Sigmoid colon (tissue), 7 donors: ENCODE results near the gene CHCHD10. TPM values are rescaled to one million over a fixed set of nuclear protein-coding genes. Genes with fewer than 3 reads are reported as not detected.

Experiments
- DNase-seq: peaks from one replicate; pipeline ENCODE4 v3.0.0-alpha.2; 2019
- H3K27ac ChIP-seq, 4 donors: fragments of 200-600 bp; sonication (generic); one replicate each; pipeline ENCODE4 v1.5.1; 2016 to 2019; ENCODE audit warnings: mild to moderate bottlenecking in 1 of 4
- H3K27me3 ChIP-seq, 3 donors: fragments of 200-600 bp; sonication (generic); one replicate each; pipeline ENCODE4 v1.5.1; 2019; ENCODE audit warnings: mild to moderate bottlenecking in 1 of 3
- H3K36me3 ChIP-seq, 4 donors: fragments of 200-600 bp; sonication (generic); one replicate each; pipeline ENCODE4 v1.5.1; 2016 to 2019
- H3K4me1 ChIP-seq, 4 donors: fragments of 200-600 bp; sonication (generic); one replicate each; pipeline ENCODE4 v1.5.1; 2017 to 2019
- H3K4me3 ChIP-seq, 4 donors: fragments of 200-600 bp; sonication (generic); one replicate each; pipeline ENCODE4 v1.5.1; 2017 to 2019; ENCODE audit warnings: mild to moderate bottlenecking in 2 of 4, moderate library complexity in 1 of 4
- H3K9me3 ChIP-seq, 4 donors: fragments of 200-600 bp in 3 of 4; sonication (generic) in 3 of 4; one replicate each; pipeline versions ENCODE4 v1.5.1 to v1.6.1; 2013 to 2019
- EP300 ChIP-seq, 4 donors: sonication (generic); formaldehyde crosslinking; IDR thresholded peaks; one replicate each; pipeline ENCODE4 v1.6.1; 2017; ENCODE audit warnings: antibody characterized with exemption in 4 of 4
- POLR2A ChIP-seq, 2 donors: fragments of 450-650 bp; IDR thresholded peaks; one replicate each; pipeline ENCODE4 v1.6.1; 2016; ENCODE audit warnings: antibody characterized with exemption in 2 of 2, mild to moderate bottlenecking in 2 of 2, moderate library complexity in 2 of 2
- POLR2AphosphoS5 ChIP-seq, 4 donors: sonication (generic); formaldehyde crosslinking; IDR thresholded peaks; one replicate each; pipeline ENCODE4 v1.6.1; 2017; ENCODE audit warnings: antibody characterized with exemption in 4 of 4
- WGBS, 2 donors: extraction: QIAGEN DNeasy Blood & Tissue Kit; methylation state at CpG; one replicate each; pipeline ENCODE4 v1.1.7; 2013; 5-methylcytosine and 5-hydroxymethylcytosine counted together
- intact Hi-C: fragments of 100-400 bp; cut with DNase I; formaldehyde crosslinking; loops from one replicate; pipeline ENCODE4 v1.15.1; 2023
- polyA plus RNA-seq, 3 donors: library from polyadenylated mRNA; stranded (reverse); fragments of 200-250 nt; gene quantifications; one replicate each; pipeline ENCODE4 v1.2.3, GENCODE V29; 2013
- total RNA-seq, 4 donors: library from RNA; depleted of rRNA; stranded (reverse); fragments of >200 nt; gene quantifications; one replicate each; pipeline ENCODE4 v1.1.0, GENCODE V29; 2016
- TF ChIP-seq, protein P1 (sequence below), 4 experiments: fragments of 450-650 bp in 3 of 4; fragments of 200-600 bp in 1 of 4; IDR thresholded peaks; one replicate each; pipeline ENCODE4 v1.5.1; 2016 to 2019; ENCODE audit warnings: antibody characterized with exemption in 4 of 4, mild to moderate bottlenecking in 3 of 4, moderate library complexity in 2 of 4
- donor health status: healthy with polysubstance abuse.
- donor health status: Bipolar disorder and iron deficiency.
- donor health status: healthy.

Gene CHCHD10
- total and polyA plus RNA-seq, 7 donors: 5.7 to 336 (median 51.5) TPM

DNA sequence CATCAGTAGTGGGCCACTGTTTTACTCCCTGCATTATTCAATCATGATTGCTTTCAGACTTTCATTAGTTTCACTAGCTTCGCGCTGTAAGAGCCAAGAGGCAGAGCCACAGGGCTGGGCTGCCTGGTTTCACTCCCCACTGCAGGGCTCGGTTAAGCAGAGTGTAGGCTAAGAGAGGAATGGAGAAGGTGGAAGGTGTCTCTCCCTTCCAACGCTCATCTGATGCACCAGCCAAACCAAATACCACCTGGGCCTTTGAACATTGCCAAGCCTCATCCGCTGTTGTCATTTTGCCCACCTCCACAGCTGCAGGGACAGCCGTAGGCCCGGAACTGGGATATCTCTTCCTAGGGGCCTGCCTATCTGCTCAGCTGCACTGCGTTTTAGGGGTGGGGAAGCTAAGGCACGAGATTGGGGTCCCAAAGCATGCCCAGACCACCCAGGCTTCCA lies 18.5 kb upstream of the CHCHD10 start:
- WGBS, 2 donors: 53 to 59% methylated on average over 9 of the region's 9 CpGs
- TF ChIP-seq, protein P1, sequence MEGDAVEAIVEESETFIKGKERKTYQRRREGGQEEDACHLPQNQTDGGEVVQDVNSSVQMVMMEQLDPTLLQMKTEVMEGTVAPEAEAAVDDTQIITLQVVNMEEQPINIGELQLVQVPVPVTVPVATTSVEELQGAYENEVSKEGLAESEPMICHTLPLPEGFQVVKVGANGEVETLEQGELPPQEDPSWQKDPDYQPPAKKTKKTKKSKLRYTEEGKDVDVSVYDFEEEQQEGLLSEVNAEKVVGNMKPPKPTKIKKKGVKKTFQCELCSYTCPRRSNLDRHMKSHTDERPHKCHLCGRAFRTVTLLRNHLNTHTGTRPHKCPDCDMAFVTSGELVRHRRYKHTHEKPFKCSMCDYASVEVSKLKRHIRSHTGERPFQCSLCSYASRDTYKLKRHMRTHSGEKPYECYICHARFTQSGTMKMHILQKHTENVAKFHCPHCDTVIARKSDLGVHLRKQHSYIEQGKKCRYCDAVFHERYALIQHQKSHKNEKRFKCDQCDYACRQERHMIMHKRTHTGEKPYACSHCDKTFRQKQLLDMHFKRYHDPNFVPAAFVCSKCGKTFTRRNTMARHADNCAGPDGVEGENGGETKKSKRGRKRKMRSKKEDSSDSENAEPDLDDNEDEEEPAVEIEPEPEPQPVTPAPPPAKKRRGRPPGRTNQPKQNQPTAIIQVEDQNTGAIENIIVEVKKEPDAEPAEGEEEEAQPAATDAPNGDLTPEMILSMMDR (IDR thresholded peaks at IDR 0.05): no peak
- TF ChIP-seq POLR2AphosphoS5 (IDR thresholded peaks at IDR 0.05): no peak
- TF ChIP-seq EP300 (IDR thresholded peaks at IDR 0.05): no peak
- no peak for TF ChIP-seq POLR2A (IDR thresholded peaks at IDR 0.05)
- Histone ChIP-seq H3K27ac (peak overlapping the region; percentile 99 to 100 (median 100)), H3K4me1 (peaks cover 0 to 47% (median 41%) of the 10 kb centered on the region in 4 donors), H3K27me3 (no peaks in the 10 kb centered on the region), H3K36me3 (no peaks in the 10 kb centered on the region), H3K9me3 (no peaks in the 10 kb centered on the region), H3K4me3 (peak overlapping the region; percentile 5 to 99 (median 97))
- intact Hi-C loops: loop anchor here (2.0 kb wide), 1 partner anchor 17 kb away; no protein-coding TSS in a partner anchor
- DNase-seq: no peak

GRCh38 chr22:23784215-23784732 lies 16.5 kb upstream of the CHCHD10 start:
- intact Hi-C loops: no loop called here
- no peaks in the 10 kb centered on the region for H3K36me3 ChIP-seq
- no peak overlapping the region for H3K4me3 ChIP-seq
- WGBS, 2 donors: 20 to 46% methylated on average over 8 of the region's 8 CpGs
- TF ChIP-seq EP300 (IDR thresholded peaks at IDR 0.05) (no peak), POLR2A (IDR thresholded peaks at IDR 0.05) (no peak), POLR2AphosphoS5 (IDR thresholded peaks at IDR 0.05) (no peak)
- TF ChIP-seq, protein P1 (IDR thresholded peaks at IDR 0.05): no peak
- H3K4me1 ChIP-seq: peaks cover 0 to 27% (median 25%) of the 10 kb centered on the region in 4 donors
- DNase-seq: no peak
- H3K27me3 ChIP-seq: no peaks in the 10 kb centered on the region
- H3K27ac ChIP-seq: peak overlapping the region in 1 of 4 donors; percentile 6
- no peaks in the 10 kb centered on the region for H3K9me3 ChIP-seq

DNA sequence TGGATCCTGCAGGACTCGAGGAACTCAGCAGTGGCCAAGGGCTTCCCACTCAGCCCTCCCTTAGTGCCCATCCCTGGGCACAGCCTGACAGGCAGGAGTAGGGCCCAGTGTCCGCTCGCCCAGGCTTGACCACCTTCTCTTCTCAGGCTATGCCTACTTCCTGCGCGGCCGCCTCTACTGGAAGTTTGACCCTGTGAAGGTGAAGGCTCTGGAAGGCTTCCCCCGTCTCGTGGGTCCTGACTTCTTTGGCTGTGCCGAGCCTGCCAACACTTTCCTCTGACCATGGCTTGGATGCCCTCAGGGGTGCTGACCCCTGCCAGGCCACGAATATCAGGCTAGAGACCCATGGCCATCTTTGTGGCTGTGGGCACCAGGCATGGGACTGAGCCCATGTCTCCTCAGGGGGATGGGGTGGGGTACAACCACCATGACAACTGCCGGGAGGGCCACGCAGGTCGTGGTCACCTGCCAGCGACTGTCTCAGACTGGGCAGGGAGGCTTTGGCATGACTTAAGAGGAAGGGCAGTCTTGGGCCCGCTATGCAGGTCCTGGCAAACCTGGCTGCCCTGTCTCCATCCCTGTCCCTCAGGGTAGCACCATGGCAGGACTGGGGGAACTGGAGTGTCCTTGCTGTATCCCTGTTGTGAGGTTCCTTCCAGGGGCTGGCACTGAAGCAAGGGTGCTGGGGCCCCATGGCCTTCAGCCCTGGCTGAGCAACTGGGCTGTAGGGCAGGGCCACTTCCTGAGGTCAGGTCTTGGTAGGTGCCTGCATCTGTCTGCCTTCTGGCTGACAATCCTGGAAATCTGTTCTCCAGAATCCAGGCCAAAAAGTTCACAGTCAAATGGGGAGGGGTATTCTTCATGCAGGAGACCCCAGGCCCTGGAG lies 15.7 kb upstream of the CHCHD10 start:
- no peak overlapping the region for H3K27ac ChIP-seq
- H3K4me1 ChIP-seq: peaks cover 0 to 22% (median 20%) of the 10 kb centered on the region in 4 donors
- no peaks in the 10 kb centered on the region for H3K9me3 ChIP-seq
- no peaks in the 10 kb centered on the region for H3K36me3 ChIP-seq
- DNase-seq: no peak
- no peaks in the 10 kb centered on the region for H3K27me3 ChIP-seq
- 74 to 83% methylated on average over 15 of the region's 15 CpGs for WGBS, 2 donors
- intact Hi-C loops: no loop called here
- TF ChIP-seq EP300 (IDR thresholded peaks at IDR 0.05): no peak
- TF ChIP-seq POLR2AphosphoS5 (IDR thresholded peaks at IDR 0.05): no peak
- TF ChIP-seq, protein P1 (IDR thresholded peaks at IDR 0.05): no peak
- H3K4me3 ChIP-seq: no peak overlapping the region

DNA sequence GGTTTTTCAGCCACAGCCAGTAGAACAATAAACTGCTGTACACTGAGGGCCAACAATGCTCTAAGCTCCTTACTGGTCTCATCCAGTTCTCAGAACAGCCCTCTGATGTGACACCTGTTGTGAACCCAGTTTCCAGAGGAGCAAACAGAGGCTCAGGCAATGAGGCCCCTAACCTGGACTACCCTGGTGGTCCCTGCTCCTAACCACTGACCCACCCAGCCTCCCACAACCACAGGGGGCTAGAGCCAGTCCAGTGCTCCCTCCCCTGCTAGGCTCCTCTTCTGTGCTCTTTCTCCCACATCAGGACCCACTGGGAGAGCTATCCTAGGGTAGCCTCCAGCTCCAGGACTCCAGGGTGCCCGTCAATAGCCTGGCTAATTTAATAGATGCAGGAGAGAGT lies 14.9 kb upstream of the CHCHD10 start:
- H3K27ac ChIP-seq: no peak overlapping the region
- no peaks in the 10 kb centered on the region for H3K36me3 ChIP-seq
- no peak for DNase-seq
- peaks cover 0 to 21% (median 18%) of the 10 kb centered on the region in 4 donors for H3K4me1 ChIP-seq
- H3K4me3 ChIP-seq: no peak overlapping the region
- WGBS, 2 donors: 86 to 90% methylated on average over 1 of the region's 1 CpG
- no peaks in the 10 kb centered on the region for H3K9me3 ChIP-seq
- intact Hi-C loops: no loop called here
- no peaks in the 10 kb centered on the region for H3K27me3 ChIP-seq
- TF ChIP-seq, protein P1 (IDR thresholded peaks at IDR 0.05): no peak
- no peak for TF ChIP-seq EP300 (IDR thresholded peaks at IDR 0.05)
- TF ChIP-seq POLR2AphosphoS5 (IDR thresholded peaks at IDR 0.05): no peak
- no peak for TF ChIP-seq POLR2A (IDR thresholded peaks at IDR 0.05)
